H1 (cell line): Measurements from ENCODE around the gene TNFAIP8L3. TPM values are rescaled to one million over a fixed set of nuclear protein-coding genes. Genes with fewer than 3 reads are reported as not detected.

Experiments
- CTCF ChIA-PET: fragments of 300-600 bp; sonication (Branson Sonifier 250); formaldehyde crosslinking; loops from one replicate; lab custom pipeline; 2021; ENCODE audit not compliant: partially characterized antibody; lab: Charles Lee
- POLR2A ChIA-PET: fragments of 300-600 bp; sonication (Branson Sonifier 250); formaldehyde crosslinking; loops from one replicate; lab custom pipeline; 2021; ENCODE audit warnings: inconsistent platforms; ENCODE audit not compliant: partially characterized antibody; lab: Charles Lee
- DNase-seq, 2 experiments: peaks; one replicate each; pipeline versions ENCODE4 v3.0.0 to v3.0.0-alpha.2; 2010 to 2022; ENCODE audit warnings: low spot score in 2 of 2, low read depth in 1 of 2, mixed read lengths in 1 of 2
- FAIRE-seq: peaks from 2 replicates; lab custom pipeline; 2011; peaks lifted over from hg19 to GRCh38; lab: Jason Lieb, UNC
- H2AFZ ChIP-seq: 2 replicates; pipeline ENCODE4 v1.8.1; 2012; ENCODE audit warnings: low read length, inconsistent platforms
- H2AK5ac ChIP-seq: 2 replicates; pipeline ENCODE4 v1.6.1; 2013; ENCODE audit warnings: low read depth, low read length
- H2BK120ac ChIP-seq: replicated peaks from 2 replicates; pipeline ENCODE3; 2013; ENCODE audit warnings: low read depth, low read length, inconsistent platforms
- H2BK12ac ChIP-seq: 2 replicates; pipeline ENCODE4 v1.6.1; 2013; ENCODE audit warnings: low read depth, low read length
- H2BK15ac ChIP-seq: 2 replicates; pipeline ENCODE4 v1.6.1; 2013; ENCODE audit warnings: low read length
- H2BK20ac ChIP-seq: 2 replicates; pipeline ENCODE4 v1.6.1; 2013; ENCODE audit warnings: low read length
- H2BK5ac ChIP-seq: 2 replicates; pipeline ENCODE4 v1.6.1; 2013; ENCODE audit warnings: low read depth, low read length
- H3K14ac ChIP-seq: 2 replicates; pipeline ENCODE4 v1.6.1; 2013; ENCODE audit warnings: inconsistent platforms; ENCODE audit not compliant: insufficient read length
- H3K18ac ChIP-seq: 2 replicates; pipeline ENCODE4 v1.6.1; 2013; ENCODE audit warnings: low read length; ENCODE audit errors: extremely low read depth
- H3K23ac ChIP-seq: 2 replicates; pipeline ENCODE4 v1.6.1; 2013; ENCODE audit warnings: inconsistent platforms; ENCODE audit not compliant: insufficient read length
- H3K23me2 ChIP-seq: 2 replicates; pipeline ENCODE4 v1.6.1; 2013; ENCODE audit warnings: low read depth, low read length
- H3K27ac ChIP-seq: 2 replicates; pipeline ENCODE4 v1.6.1; 2011; ENCODE audit warnings: low read depth, low read length, inconsistent platforms
- H3K27me3 ChIP-seq, 4 experiments: replicated peaks in 1 of 4; 1 replicate in 1 of 4; 2 replicates in 3 of 4; pipeline versions ENCODE4 v1.6.1 to v1.8.1; 2011 to 2013; ENCODE audit warnings: low read length in 3 of 4, mild to moderate bottlenecking in 3 of 4, inconsistent platforms in 2 of 4, mixed read lengths in 2 of 4, moderate library complexity in 1 of 4; ENCODE audit not compliant: control insufficient read depth in 3 of 4, insufficient read depth in 3 of 4; ENCODE audit errors: extremely low read depth in 1 of 4
- H3K36me3 ChIP-seq, 4 experiments: 2 replicates each; pipeline versions ENCODE4 v1.6.1 to v1.8.1; 2011 to 2013; ENCODE audit warnings: mild to moderate bottlenecking in 4 of 4, low read length in 3 of 4, moderate library complexity in 2 of 4, control low read depth in 1 of 4, inconsistent platforms in 1 of 4; ENCODE audit not compliant: insufficient read depth in 4 of 4, control insufficient read depth in 2 of 4
- H3K4ac ChIP-seq: replicated peaks from 2 replicates; pipeline ENCODE3; 2013; ENCODE audit warnings: low read length, low read depth, mixed read lengths, inconsistent platforms; ENCODE audit not compliant: insufficient read length
- H3K4me1 ChIP-seq, 4 experiments: replicated peaks in 1 of 4; 1 replicate in 1 of 4; 2 replicates in 3 of 4; pipeline versions ENCODE4 v1.6.1 to v1.8.1; 2011 to 2013; ENCODE audit warnings: low read length in 3 of 4, inconsistent platforms in 2 of 4, mixed read lengths in 1 of 4; ENCODE audit not compliant: insufficient read depth in 4 of 4, control insufficient read depth in 3 of 4
- H3K4me2 ChIP-seq, 2 experiments: 2 replicates each; pipeline versions ENCODE4 v1.6.1 to v1.8.1; 2011 to 2013; ENCODE audit warnings: low read depth in 2 of 2, low read length in 2 of 2, control low read depth in 1 of 2, inconsistent platforms in 1 of 2, mild to moderate bottlenecking in 1 of 2; ENCODE audit not compliant: insufficient read depth in 1 of 2
- H3K4me3 ChIP-seq, 4 experiments: fragments of 200-600, 300-600 bp in 1 of 4; sonication (generic), shearing (Covaris generic), sonication (Bioruptor Twin) in 1 of 4; 2 replicates each; pipeline versions ENCODE4 v1.5.1 to v1.8.1; 2011 to 2016; ENCODE audit warnings: low read length in 4 of 4, low read depth in 3 of 4, control low read depth in 2 of 4, inconsistent platforms in 2 of 4, mild to moderate bottlenecking in 2 of 4, mixed read lengths in 1 of 4, moderate library complexity in 1 of 4; ENCODE audit not compliant: insufficient read depth in 2 of 4; ENCODE audit errors: extremely low read depth in 1 of 4
- H3K56ac ChIP-seq: replicated peaks from 2 replicates; pipeline ENCODE3; 2013; ENCODE audit warnings: low read depth, mild to moderate bottlenecking, mixed read lengths, low read length, inconsistent platforms; ENCODE audit not compliant: insufficient read length
- H3K79me1 ChIP-seq: 2 replicates; pipeline ENCODE4 v1.6.1; 2013; ENCODE audit warnings: low read depth, low read length, control low read depth
- H3K79me2 ChIP-seq, 2 experiments: 2 replicates each; pipeline versions ENCODE4 v1.6.1 to v1.8.1; 2012 to 2013; ENCODE audit warnings: low read length in 2 of 2, mild to moderate bottlenecking in 2 of 2, inconsistent platforms in 1 of 2; ENCODE audit not compliant: insufficient read depth in 2 of 2, control insufficient read depth in 1 of 2
- H3K9ac ChIP-seq, 4 experiments: replicated peaks in 1 of 4; 1 replicate in 1 of 4; 2 replicates in 3 of 4; pipeline versions ENCODE4 v1.6.1 to v1.8.1; 2011 to 2013; ENCODE audit warnings: low read depth in 3 of 4, low read length in 3 of 4, control low read depth in 2 of 4, mild to moderate bottlenecking in 2 of 4, moderate library complexity in 2 of 4, inconsistent platforms in 1 of 4; ENCODE audit errors: extremely low read depth in 1 of 4
- H3K9me3 ChIP-seq, 2 experiments: 2 replicates each; pipeline versions ENCODE4 v1.6.1 to v1.8.1; 2012 to 2013; ENCODE audit warnings: mild to moderate bottlenecking in 2 of 2, moderate library complexity in 2 of 2, control low read depth in 1 of 2, inconsistent platforms in 1 of 2, low read depth in 1 of 2, low read length in 1 of 2, mixed read lengths in 1 of 2; ENCODE audit not compliant: insufficient read depth in 2 of 2
- H4K20me1 ChIP-seq, 2 experiments: replicated peaks in 1 of 2; 2 replicates each; pipeline versions ENCODE3 to v1.8.1; 2011 to 2013; ENCODE audit warnings: inconsistent platforms in 2 of 2, low read length in 2 of 2, mild to moderate bottlenecking in 1 of 2; ENCODE audit not compliant: insufficient read depth in 2 of 2, control insufficient read depth in 1 of 2
- H4K5ac ChIP-seq: 2 replicates; pipeline ENCODE4 v1.6.1; 2013; ENCODE audit warnings: low read length, low read depth, mixed read lengths, inconsistent platforms; ENCODE audit not compliant: insufficient read length
- H4K8ac ChIP-seq: 2 replicates; pipeline ENCODE4 v1.8.0; 2013; ENCODE audit warnings: mild to moderate bottlenecking, moderate library complexity, low read length, inconsistent platforms; ENCODE audit not compliant: insufficient read depth; ENCODE audit errors: extremely low read depth
- H4K91ac ChIP-seq: replicated peaks from 2 replicates; pipeline ENCODE3; 2013; ENCODE audit warnings: low read length, mixed read lengths, inconsistent platforms; ENCODE audit not compliant: insufficient read length
- BACH1 ChIP-seq: IDR thresholded peaks from 2 replicates; pipeline ENCODE4 v1.6.1; 2012; ENCODE audit warnings: low read length, improper control_type of control experiment
- BRCA1 ChIP-seq: IDR thresholded peaks from 2 replicates; pipeline ENCODE4 v1.6.1; 2012; ENCODE audit warnings: low read depth, low read length, improper control_type of control experiment
- CTCF ChIP-seq, 3 experiments: IDR thresholded peaks; 1 replicate in 2 of 3; 2 replicates in 1 of 3; pipeline versions ENCODE4 v1.5.1 to v1.6.1; 2011; ENCODE audit warnings: low read length in 3 of 3, mild to moderate bottlenecking in 3 of 3, inconsistent platforms in 2 of 3, low read depth in 1 of 3, moderate library complexity in 1 of 3; ENCODE audit not compliant: insufficient read depth in 1 of 3; ENCODE audit errors: control extremely low read depth in 1 of 3
- EGR1 ChIP-seq: IDR thresholded peaks from 2 replicates; pipeline ENCODE4 v1.6.1; 2011; ENCODE audit warnings: low read depth, low read length, borderline replicate concordance
- EZH2 ChIP-seq: fragments of 200-600 bp; sonication (generic); IDR thresholded peaks from 2 replicates; pipeline ENCODE4 v1.7.1; 2012; ENCODE audit warnings: low read depth, mild to moderate bottlenecking, moderate library complexity, low read length, inconsistent platforms; ENCODE audit not compliant: severe bottlenecking
- MAFK ChIP-seq: IDR thresholded peaks from 2 replicates; pipeline ENCODE4 v1.6.1; 2012; ENCODE audit warnings: low read depth, mild to moderate bottlenecking, improper control_type of control experiment, low read length
- NRF1 ChIP-seq: IDR thresholded peaks from 2 replicates; pipeline ENCODE4 v1.6.1; 2011; ENCODE audit warnings: mild to moderate bottlenecking, low read depth, low read length, improper control_type of control experiment
- POU5F1 ChIP-seq: IDR thresholded peaks from 2 replicates; pipeline ENCODE4 v1.6.1; 2011; ENCODE audit warnings: low read depth, mild to moderate bottlenecking, low read length, moderate library complexity
- WGBS, 2 experiments: shearing (Covaris generic) in 1 of 2; methylation state at CpG; one replicate each; pipeline versions ENCODE4 v1.1.6 to v1.1.7; 2013 to 2015; ENCODE audit warnings: low lambda C conversion rate in 2 of 2, mixed read lengths in 2 of 2, inconsistent platforms in 1 of 2, low coverage in 1 of 2, missing lambda C conversion rate in 1 of 2; ENCODE audit not compliant: insufficient replicate concordance in 2 of 2, insufficient coverage in 1 of 2, insufficient read length in 1 of 2; ENCODE audit errors: extremely low coverage in 1 of 2, missing lambda C conversion rate in 1 of 2; 5-methylcytosine and 5-hydroxymethylcytosine counted together
- polyA plus RNA-seq, 7 experiments: library from polyadenylated mRNA; depleted of rRNA in 3 of 7; stranded (reverse) in 5 of 7; unstranded in 2 of 7; fragments of >200 nt in 5 of 7; fragments of 200-250 nt in 2 of 7; gene quantifications; 1 replicate in 5 of 7; 2 replicates in 1 of 7; 4 replicates in 1 of 7; pipeline versions ENCODE4 v1.2.1 to v1.2.3, GENCODE V29; 2011 to 2013; ENCODE audit warnings: missing spikeins in 2 of 7, mixed read lengths in 2 of 7
- total RNA-seq: library from RNA; stranded (reverse); fragmentation: NEBNext Ultra II Directional; extraction: Animal tissue kit (Norgen Biotek cat#: 25700); gene quantifications from 2 replicates; pipeline ENCODE4 v1.2.1, GENCODE V29; 2021

The TNFAIP8L3 gene
- total and polyA plus RNA-seq, 2 of the 8 experiments (the other 6 are each of a cell fraction or from before 2014, with no cell fraction given): 0.23 to 0.67 TPM

- H2BK120ac ChIP-seq: no peak overlapping the region
- no peak overlapping the region for H3K9ac ChIP-seq
- no peak overlapping the region for H2BK12ac ChIP-seq
- FAIRE-seq (no peak), DNase-seq (no peak)
- H3K14ac ChIP-seq: no peak overlapping the region
- peaks cover 0 to 2% of the 10 kb centered on the region in 2 experiments; a peak in 1 of 4 replicates for H3K9me3 ChIP-seq
- peak overlapping the region in 1 of 2 experiments; percentile 73; a peak in 1 of 4 replicates for H3K4me2 ChIP-seq
- H3K27me3 ChIP-seq: no peaks in the 10 kb centered on the region
- H3K23ac ChIP-seq: no peak overlapping the region
- no peak overlapping the region for H4K91ac ChIP-seq
- H2AK5ac ChIP-seq: peak overlapping the region; percentile 15; the same call in 1 of the 2 replicates
- H3K4me3 ChIP-seq: no peak overlapping the region
- H3K36me3 ChIP-seq: no peaks in the 10 kb centered on the region
- WGBS, 2 experiments: no CpG with 5 or more reads among the region's 2 CpGs
- H2BK20ac ChIP-seq: no peak overlapping the region
- peaks cover 0 to 9% (median 4%) of the 10 kb centered on the region in 4 experiments; a peak in 5 of 7 replicates for H3K4me1 ChIP-seq
- H2AFZ ChIP-seq: no peak overlapping the region
- H4K5ac ChIP-seq: no peak overlapping the region
- no peak overlapping the region for H2BK5ac ChIP-seq
- no peaks in the 10 kb centered on the region for H4K20me1 ChIP-seq
- no peak overlapping the region for H3K4ac ChIP-seq
- no peak overlapping the region for H3K27ac ChIP-seq
- no peak overlapping the region for H3K56ac ChIP-seq
- H4K8ac ChIP-seq: no peak overlapping the region
- no peak for TF ChIP-seq BRCA1
- no peak for TF ChIP-seq CTCF (IDR thresholded peaks at IDR 0.05; ENCODE audit: control extremely low read depth in 1 of 3, insufficient read depth in 1 of 3, low read depth in 1 of 3, low read length in 3 of 3)
- no peak for TF ChIP-seq NRF1
- no peak for TF ChIP-seq BACH1
- TF ChIP-seq EGR1: no peak
- no peak for TF ChIP-seq EZH2
- TF ChIP-seq POU5F1: no peak
- no peak for TF ChIP-seq MAFK
- TF ChIP-seq, all 59 proteins: peak for 0
- H2BK15ac ChIP-seq: 0 out of 2 replicates have a peak overlapping the region, but pooled peaks have one; percentile 46
- no peaks in the 10 kb centered on the region; the same call in 1 of the 2 replicates for H3K79me1 ChIP-seq
- no peak overlapping the region for H3K18ac ChIP-seq
- no peaks in the 10 kb centered on the region for H3K23me2 ChIP-seq
- H3K79me2 ChIP-seq: peaks cover 0 to 7% of the 10 kb centered on the region in 2 experiments; a peak in 1 of 4 replicates
- ChIA-PET POLR2A (interaction anchor here (0.6 to 2.2 kb wide), 5 partner anchors 9 to 471 kb away, joined by 3 to 9 read pairs (median 3); no protein-coding TSS in a partner anchor), CTCF (interaction anchor here (1.3 to 1.7 kb wide), 2 partner anchors 13 to 61 kb away, joined by 3 to 5 read pairs; no protein-coding TSS in a partner anchor)
Measured at GRCh38 chr15:51038974-51039319, 55.8 kb downstream of the TNFAIP8L3 start.
